GM13976 (cell line): Measurements from ENCODE around the gene EPS8.

Source experiments
- DNase-seq: peaks from one replicate; pipeline ENCODE4 v3.0.0; 2012; ENCODE audit warnings: low spot score
- in situ Hi-C: fragments of 300-500 bp; cut with MboI; formaldehyde crosslinking; loops from one replicate; pipeline ENCODE4 v1.12.0; 2022; ENCODE audit warnings: low sequenced_read_pairs, mixed read lengths, inconsistent platforms; ENCODE audit not compliant: unreplicated experiment
- TF ChIP-seq, protein P1 (sequence below): IDR thresholded peaks from 2 replicates; pipeline ENCODE4 v1.5.1; 2012; ENCODE audit warnings: borderline replicate concordance, mild to moderate bottlenecking; ENCODE audit not compliant: insufficient read depth; ENCODE audit errors: extremely low read depth, missing control alignments, control extremely low read depth

Gene EPS8

GRCh38 chr12:15777355-15778012 lies 11.7 kb downstream of the EPS8 start:
- no peak for DNase-seq
- in situ Hi-C loops: no loop called here
- TF ChIP-seq, protein P1, sequence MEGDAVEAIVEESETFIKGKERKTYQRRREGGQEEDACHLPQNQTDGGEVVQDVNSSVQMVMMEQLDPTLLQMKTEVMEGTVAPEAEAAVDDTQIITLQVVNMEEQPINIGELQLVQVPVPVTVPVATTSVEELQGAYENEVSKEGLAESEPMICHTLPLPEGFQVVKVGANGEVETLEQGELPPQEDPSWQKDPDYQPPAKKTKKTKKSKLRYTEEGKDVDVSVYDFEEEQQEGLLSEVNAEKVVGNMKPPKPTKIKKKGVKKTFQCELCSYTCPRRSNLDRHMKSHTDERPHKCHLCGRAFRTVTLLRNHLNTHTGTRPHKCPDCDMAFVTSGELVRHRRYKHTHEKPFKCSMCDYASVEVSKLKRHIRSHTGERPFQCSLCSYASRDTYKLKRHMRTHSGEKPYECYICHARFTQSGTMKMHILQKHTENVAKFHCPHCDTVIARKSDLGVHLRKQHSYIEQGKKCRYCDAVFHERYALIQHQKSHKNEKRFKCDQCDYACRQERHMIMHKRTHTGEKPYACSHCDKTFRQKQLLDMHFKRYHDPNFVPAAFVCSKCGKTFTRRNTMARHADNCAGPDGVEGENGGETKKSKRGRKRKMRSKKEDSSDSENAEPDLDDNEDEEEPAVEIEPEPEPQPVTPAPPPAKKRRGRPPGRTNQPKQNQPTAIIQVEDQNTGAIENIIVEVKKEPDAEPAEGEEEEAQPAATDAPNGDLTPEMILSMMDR: no peak

DNA sequence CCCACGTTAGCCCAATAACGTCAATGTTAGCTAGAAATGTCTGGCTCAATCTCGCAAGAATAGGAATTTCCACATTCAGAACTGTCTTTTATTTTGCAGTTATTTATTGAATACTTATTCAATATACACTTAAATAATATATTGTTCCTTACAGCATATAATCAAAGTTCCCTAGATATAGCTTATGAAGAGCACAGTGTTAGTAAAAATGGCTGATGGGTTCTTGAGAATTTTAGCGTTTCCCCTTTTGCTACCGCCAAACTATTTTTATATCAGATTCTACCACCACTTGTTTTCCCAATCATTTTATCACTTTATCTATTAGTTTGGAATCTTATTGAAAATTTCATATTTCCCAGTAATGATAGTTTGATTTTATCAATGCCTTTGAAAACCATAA lies 12.7 kb downstream of the EPS8 start:
- no peak for DNase-seq
- TF ChIP-seq, protein P1: no peak
- in situ Hi-C loops: no loop called here

DNA sequence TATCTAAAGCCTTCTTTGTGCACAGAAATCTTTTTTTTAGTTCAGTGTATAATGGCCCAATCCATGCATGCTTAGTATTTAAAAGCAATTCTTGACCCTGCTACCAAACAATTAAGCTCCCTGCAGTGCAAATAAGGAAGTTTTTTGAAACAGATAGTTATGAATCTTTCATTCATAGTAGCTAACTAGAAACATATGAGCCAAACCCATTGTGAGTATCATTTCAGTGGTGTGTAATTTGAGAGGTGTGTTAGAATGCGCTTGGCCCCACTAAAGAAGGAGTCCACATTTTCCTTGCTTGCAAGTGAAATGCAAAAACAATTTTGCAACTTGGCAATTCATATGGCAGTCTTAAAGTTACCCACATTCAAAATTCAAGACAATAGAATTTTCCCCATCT lies 14.4 kb downstream of the EPS8 start:
- TF ChIP-seq, protein P1: no peak
- DNase-seq: no peak
- in situ Hi-C loops: no loop called here

GRCh38 chr12:15772405-15773018 lies 16.7 kb downstream of the EPS8 start:
- in situ Hi-C loops: no loop called here
- TF ChIP-seq, protein P1: peak; percentile 22
- DNase-seq: no peak

DNA sequence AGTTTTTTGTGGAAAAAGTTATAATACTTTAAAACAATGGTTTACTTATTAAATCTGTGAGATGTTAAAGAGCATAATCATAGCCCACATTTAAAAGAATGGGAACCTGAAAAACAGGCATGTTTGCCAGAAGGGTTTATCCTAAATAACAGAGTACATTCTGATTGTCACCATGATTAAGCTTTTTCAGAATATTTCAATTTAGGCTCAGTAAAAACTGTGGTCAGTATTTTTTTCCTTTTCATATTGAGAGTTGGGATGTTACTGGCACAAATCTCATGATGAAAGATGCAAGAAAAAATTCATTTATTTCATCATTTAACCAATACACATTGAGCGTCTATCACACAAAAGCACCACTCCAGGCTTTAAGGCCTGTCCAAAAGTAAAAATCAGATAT lies 18.6 kb downstream of the EPS8 start:
- no peak for DNase-seq
- TF ChIP-seq, protein P1: no peak
- in situ Hi-C loops: no loop called here

- in situ Hi-C loops: no loop called here
- no peak for DNase-seq
- TF ChIP-seq, protein P1: no peak
These were observed 19.2 kb downstream of the EPS8 start for GRCh38 chr12:15770021-15770420.
